H1 (cell line): ENCODE data around the gene ANKRD12.

ENCODE experiments used
- CTCF ChIP-seq, 3 experiments: IDR thresholded peaks; 1 replicate in 2 of 3; 2 replicates in 1 of 3; pipeline versions ENCODE4 v1.5.1 to v1.6.1; 2011; ENCODE audit warnings: low read length in 3 of 3, mild to moderate bottlenecking in 3 of 3, inconsistent platforms in 2 of 3, low read depth in 1 of 3, moderate library complexity in 1 of 3; ENCODE audit not compliant: insufficient read depth in 1 of 3; ENCODE audit errors: control extremely low read depth in 1 of 3
- EZH2 ChIP-seq: fragments of 200-600 bp; sonication (generic); IDR thresholded peaks from 2 replicates; pipeline ENCODE4 v1.7.1; 2012; ENCODE audit warnings: low read depth, mild to moderate bottlenecking, moderate library complexity, low read length, inconsistent platforms; ENCODE audit not compliant: severe bottlenecking
- GTF2F1 ChIP-seq: IDR thresholded peaks from 2 replicates; pipeline ENCODE4 v1.6.1; 2012; ENCODE audit warnings: low read depth, low read length, improper control_type of control experiment, borderline replicate concordance
- JUND ChIP-seq: IDR thresholded peaks from 2 replicates; pipeline ENCODE4 v1.6.1; 2011; ENCODE audit warnings: mild to moderate bottlenecking, improper control_type of control experiment, low read length
- KDM1A ChIP-seq: fragments of 200-600, 300-600 bp; sonication (generic); IDR thresholded peaks from 2 replicates; pipeline ENCODE4 v1.7.1; 2016; ENCODE audit warnings: mild to moderate bottlenecking, low read length, borderline replicate concordance
- POLR2AphosphoS5 ChIP-seq: IDR thresholded peaks from 2 replicates; pipeline ENCODE4 v1.6.1; 2011; ENCODE audit warnings: low read depth, low read length
- RXRA ChIP-seq: IDR thresholded peaks from 2 replicates; pipeline ENCODE4 v1.6.1; 2011; ENCODE audit warnings: low read depth, mild to moderate bottlenecking, low read length, moderate library complexity; ENCODE audit not compliant: insufficient read depth
- TF ChIP-seq, protein P1 (sequence below): IDR thresholded peaks from 2 replicates; pipeline ENCODE4 v1.6.1; 2011; ENCODE audit warnings: low read length, improper control_type of control experiment

DNA sequence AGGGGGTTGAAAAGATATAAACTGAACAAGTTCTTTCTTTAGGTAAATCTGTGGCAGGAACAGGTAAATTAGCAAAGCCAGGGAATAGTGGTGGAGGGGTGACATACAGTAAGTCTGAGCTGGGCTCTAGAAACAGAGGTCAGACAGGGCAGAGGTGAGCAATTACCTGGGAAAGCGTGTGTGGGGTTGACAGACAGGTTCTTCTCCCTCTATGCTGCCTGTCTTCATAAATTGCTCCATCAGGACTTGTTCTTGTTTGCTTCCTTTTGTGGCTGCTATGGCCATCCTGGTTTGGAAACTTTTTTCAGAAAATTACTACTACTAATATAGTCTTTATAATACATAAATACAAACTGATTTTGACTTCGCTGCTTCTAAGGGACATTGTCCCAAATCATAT lies 3.4 kb upstream of the ANKRD12 start:
- no peak for TF ChIP-seq RXRA
- no peak for TF ChIP-seq POLR2AphosphoS5
- TF ChIP-seq KDM1A, result no peak
- no peak for TF ChIP-seq JUND
- TF ChIP-seq, protein P1, sequence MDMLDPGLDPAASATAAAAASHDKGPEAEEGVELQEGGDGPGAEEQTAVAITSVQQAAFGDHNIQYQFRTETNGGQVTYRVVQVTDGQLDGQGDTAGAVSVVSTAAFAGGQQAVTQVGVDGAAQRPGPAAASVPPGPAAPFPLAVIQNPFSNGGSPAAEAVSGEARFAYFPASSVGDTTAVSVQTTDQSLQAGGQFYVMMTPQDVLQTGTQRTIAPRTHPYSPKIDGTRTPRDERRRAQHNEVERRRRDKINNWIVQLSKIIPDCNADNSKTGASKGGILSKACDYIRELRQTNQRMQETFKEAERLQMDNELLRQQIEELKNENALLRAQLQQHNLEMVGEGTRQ, result no peak
- no peak for TF ChIP-seq EZH2
- TF ChIP-seq CTCF (IDR thresholded peaks at IDR 0.05; ENCODE audit: control extremely low read depth in 1 of 3, insufficient read depth in 1 of 3, low read depth in 1 of 3, low read length in 3 of 3), result no peak
- no peak for TF ChIP-seq GTF2F1
